Measurements from ENCODE around the gene ACTRT2. TPM values are rescaled to one million over a fixed set of nuclear protein-coding genes. Genes with fewer than 3 reads are reported as not detected.

The ACTRT2 gene
- total and polyA plus RNA-seq, 2 experiments from 2014 or later, result not detected

- no peak overlapping the region for H3K4me3 ChIP-seq
- TF ChIP-seq ZNF114 (CRISPR knock-in tag; IDR thresholded peaks at IDR 0.05), result no peak
- TF ChIP-seq, protein P1, sequence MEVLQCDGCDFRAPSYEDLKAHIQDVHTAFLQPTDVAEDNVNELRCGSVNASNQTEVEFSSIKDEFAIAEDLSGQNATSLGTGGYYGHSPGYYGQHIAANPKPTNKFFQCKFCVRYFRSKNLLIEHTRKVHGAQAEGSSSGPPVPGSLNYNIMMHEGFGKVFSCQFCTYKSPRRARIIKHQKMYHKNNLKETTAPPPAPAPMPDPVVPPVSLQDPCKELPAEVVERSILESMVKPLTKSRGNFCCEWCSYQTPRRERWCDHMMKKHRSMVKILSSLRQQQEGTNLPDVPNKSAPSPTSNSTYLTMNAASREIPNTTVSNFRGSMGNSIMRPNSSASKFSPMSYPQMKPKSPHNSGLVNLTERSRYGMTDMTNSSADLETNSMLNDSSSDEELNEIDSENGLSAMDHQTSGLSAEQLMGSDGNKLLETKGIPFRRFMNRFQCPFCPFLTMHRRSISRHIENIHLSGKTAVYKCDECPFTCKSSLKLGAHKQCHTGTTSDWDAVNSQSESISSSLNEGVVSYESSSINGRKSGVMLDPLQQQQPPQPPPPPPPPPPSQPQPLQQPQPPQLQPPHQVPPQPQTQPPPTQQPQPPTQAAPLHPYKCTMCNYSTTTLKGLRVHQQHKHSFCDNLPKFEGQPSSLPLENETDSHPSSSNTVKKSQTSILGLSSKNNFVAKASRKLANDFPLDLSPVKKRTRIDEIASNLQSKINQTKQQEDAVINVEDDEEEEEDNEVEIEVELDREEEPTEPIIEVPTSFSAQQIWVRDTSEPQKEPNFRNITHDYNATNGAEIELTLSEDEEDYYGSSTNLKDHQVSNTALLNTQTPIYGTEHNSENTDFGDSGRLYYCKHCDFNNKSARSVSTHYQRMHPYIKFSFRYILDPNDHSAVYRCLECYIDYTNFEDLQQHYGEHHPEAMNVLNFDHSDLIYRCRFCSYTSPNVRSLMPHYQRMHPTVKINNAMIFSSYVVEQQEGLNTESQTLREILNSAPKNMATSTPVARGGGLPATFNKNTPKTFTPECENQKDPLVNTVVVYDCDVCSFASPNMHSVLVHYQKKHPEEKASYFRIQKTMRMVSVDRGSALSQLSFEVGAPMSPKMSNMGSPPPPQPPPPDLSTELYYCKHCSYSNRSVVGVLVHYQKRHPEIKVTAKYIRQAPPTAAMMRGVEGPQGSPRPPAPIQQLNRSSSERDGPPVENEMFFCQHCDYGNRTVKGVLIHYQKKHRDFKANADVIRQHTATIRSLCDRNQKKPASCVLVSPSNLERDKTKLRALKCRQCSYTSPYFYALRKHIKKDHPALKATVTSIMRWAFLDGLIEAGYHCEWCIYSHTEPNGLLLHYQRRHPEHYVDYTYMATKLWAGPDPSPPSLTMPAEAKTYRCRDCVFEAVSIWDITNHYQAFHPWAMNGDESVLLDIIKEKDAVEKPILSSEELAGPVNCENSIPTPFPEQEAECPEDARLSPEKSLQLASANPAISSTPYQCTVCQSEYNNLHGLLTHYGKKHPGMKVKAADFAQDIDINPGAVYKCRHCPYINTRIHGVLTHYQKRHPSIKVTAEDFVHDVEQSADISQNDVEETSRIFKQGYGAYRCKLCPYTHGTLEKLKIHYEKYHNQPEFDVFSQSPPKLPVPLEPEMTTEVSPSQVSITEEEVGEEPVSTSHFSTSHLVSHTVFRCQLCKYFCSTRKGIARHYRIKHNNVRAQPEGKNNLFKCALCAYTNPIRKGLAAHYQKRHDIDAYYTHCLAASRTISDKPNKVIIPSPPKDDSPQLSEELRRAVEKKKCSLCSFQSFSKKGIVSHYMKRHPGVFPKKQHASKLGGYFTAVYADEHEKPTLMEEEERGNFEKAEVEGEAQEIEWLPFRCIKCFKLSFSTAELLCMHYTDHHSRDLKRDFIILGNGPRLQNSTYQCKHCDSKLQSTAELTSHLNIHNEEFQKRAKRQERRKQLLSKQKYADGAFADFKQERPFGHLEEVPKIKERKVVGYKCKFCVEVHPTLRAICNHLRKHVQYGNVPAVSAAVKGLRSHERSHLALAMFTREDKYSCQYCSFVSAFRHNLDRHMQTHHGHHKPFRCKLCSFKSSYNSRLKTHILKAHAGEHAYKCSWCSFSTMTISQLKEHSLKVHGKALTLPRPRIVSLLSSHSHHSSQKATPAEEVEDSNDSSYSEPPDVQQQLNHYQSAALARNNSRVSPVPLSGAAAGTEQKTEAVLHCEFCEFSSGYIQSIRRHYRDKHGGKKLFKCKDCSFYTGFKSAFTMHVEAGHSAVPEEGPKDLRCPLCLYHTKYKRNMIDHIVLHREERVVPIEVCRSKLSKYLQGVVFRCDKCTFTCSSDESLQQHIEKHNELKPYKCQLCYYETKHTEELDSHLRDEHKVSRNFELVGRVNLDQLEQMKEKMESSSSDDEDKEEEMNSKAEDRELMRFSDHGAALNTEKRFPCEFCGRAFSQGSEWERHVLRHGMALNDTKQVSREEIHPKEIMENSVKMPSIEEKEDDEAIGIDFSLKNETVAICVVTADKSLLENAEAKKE (CRISPR knock-in tag; IDR thresholded peaks at IDR 0.05), result no peak
- TF ChIP-seq ZNF331 (CRISPR knock-in tag; IDR thresholded peaks at IDR 0.05; ENCODE audit: low read depth), result no peak
- TF ChIP-seq CTCF (conservative IDR thresholded peaks at IDR 0.05; ENCODE audit: low read depth in 2 of 2), result no peak
- TF ChIP-seq, protein P2, sequence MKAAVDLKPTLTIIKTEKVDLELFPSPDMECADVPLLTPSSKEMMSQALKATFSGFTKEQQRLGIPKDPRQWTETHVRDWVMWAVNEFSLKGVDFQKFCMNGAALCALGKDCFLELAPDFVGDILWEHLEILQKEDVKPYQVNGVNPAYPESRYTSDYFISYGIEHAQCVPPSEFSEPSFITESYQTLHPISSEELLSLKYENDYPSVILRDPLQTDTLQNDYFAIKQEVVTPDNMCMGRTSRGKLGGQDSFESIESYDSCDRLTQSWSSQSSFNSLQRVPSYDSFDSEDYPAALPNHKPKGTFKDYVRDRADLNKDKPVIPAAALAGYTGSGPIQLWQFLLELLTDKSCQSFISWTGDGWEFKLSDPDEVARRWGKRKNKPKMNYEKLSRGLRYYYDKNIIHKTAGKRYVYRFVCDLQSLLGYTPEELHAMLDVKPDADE (IDR thresholded peaks at IDR 0.05), result no peak
- no peak for TF ChIP-seq REST (IDR thresholded peaks at IDR 0.05; ENCODE audit: unreplicated experiment)
- no peak for TF ChIP-seq NANOG (IDR thresholded peaks at IDR 0.05; ENCODE audit: borderline replicate concordance)
- no peak for TF ChIP-seq POLR2AphosphoS5 (IDR thresholded peaks at IDR 0.05; ENCODE audit: low read depth)
- TF ChIP-seq EZH2 (IDR thresholded peaks at IDR 0.05; ENCODE audit: low read depth, unreplicated experiment), result no peak
- no peak for TF ChIP-seq JUNB (IDR thresholded peaks at IDR 0.05; ENCODE audit: unreplicated experiment)
- TF ChIP-seq STAT1 (IDR thresholded peaks at IDR 0.05; ENCODE audit: unreplicated experiment), result no peak
- no peak for TF ChIP-seq CREB1 (CRISPR knock-in tag; IDR thresholded peaks at IDR 0.05; ENCODE audit: low read depth)
- H3F3A ChIP-seq (replicated peaks; ENCODE audit: low read depth), result no peaks in the 10 kb centered on the region
- Mint-ChIP-seq H3K27me3 (ENCODE audit: insufficient read depth, low read depth, poor library complexity) (peaks cover 2% of the 10 kb centered on the region), H3K4me1 (peaks cover 6% of the 10 kb centered on the region; the same call in 2 of the 3 replicates), H3K27ac (no peak overlapping the region), H3K4me3 (no peak overlapping the region), H3K9me3 (peaks cover 39% of the 10 kb centered on the region), H3K36me3 (ENCODE audit: low read depth) (peaks cover 4% of the 10 kb centered on the region; the same call in 1 of the 3 replicates)
- H3K27ac ChIP-seq (ENCODE audit: low read depth), result no peak overlapping the region
- H3K79me2 ChIP-seq (replicated peaks; ENCODE audit: insufficient read depth), result no peaks in the 10 kb centered on the region
- ATAC-seq, result no peak
- DNase-seq (ENCODE audit: low spot score), result no peak
- no peak overlapping the region for H3K4me2 ChIP-seq
- no peaks in the 10 kb centered on the region for H3K9me2 ChIP-seq (ENCODE audit: insufficient read depth)
- H3K4me1 ChIP-seq (ENCODE audit: insufficient read depth), result no peaks in the 10 kb centered on the region
- H2AFZ ChIP-seq, result no peak overlapping the region
- no peaks in the 10 kb centered on the region for H3K27me3 ChIP-seq (ENCODE audit: insufficient read depth)
- H4K20me1 ChIP-seq (replicated peaks; ENCODE audit: insufficient read depth), result no peaks in the 10 kb centered on the region
- H3K36me3 ChIP-seq (ENCODE audit: insufficient read depth), result no peaks in the 10 kb centered on the region
Measured at GRCh38 chr1:2978691-2979190, 42.5 kb upstream of the ACTRT2 start.

Data from GM23338 (cell line).